ENCODE data around the gene LTB4R2.

- TF ChIP-seq POLR2AphosphoS5 (IDR thresholded peaks at IDR 0.05; ENCODE audit: low read depth, low read length), result no peak
- no peak for TF ChIP-seq PAX5 (IDR thresholded peaks at IDR 0.05; ENCODE audit: insufficient read depth, low read length, severe bottlenecking)
- no peak for TF ChIP-seq POLR2A (IDR thresholded peaks at IDR 0.05; ENCODE audit: low read depth, low read length)
- TF ChIP-seq SPI1 (IDR thresholded peaks at IDR 0.05; ENCODE audit: low read depth, low read length), result no peak
- TF ChIP-seq POU2F2 (IDR thresholded peaks at IDR 0.05; ENCODE audit: low read depth, low read length), result no peak
These were observed 37.5 kb upstream of the LTB4R2 start for GRCh38 chr14:24272467-24272866.

All from GM12891 (cell line).